Activated CD4-positive, alpha-beta T cell treated with anti-CD3 and anti-CD28 coated beads, Interleukin-2, amount 50 U/mL, for 4 hours (primary cell): ENCODE data around the gene KLKB1.
A peak's percentile ranks its signal among the peaks of the same experiment; 100 is the strongest.

Experiments used
- DNase-seq, 2 experiments: peaks; one replicate each; pipeline ENCODE4 v3.0.0-alpha.2; 2020

The KLKB1 gene

GRCh38 chr4:186227221-186227620, at the start of gene KLKB1:
KLKB1 (plus strand) TSS chr4:186227507; CDS start chr4:186228196, 689 bp downstream.
- DNase-seq, result no peak

GRCh38 chr4:186188107-186188506, 39.2 kb upstream of the KLKB1 start:
- DNase-seq, result no peak

GRCh38 chr4:186189656-186190055, 37.7 kb upstream of the KLKB1 start:
- DNase-seq, result no peak

GRCh38 chr4:186190581-186191199, 36.6 kb upstream of the KLKB1 start:
- peak; percentile 22 to 32 for DNase-seq

- DNase-seq, result peak; percentile 79 to 83
Observed at GRCh38 chr4:186191200-186192065, 35.9 kb upstream of the KLKB1 start, which contains the start of gene CYP4V2. CYP4V2 (plus strand) TSS chr4:186191567; CDS start chr4:186191824, 257 bp downstream.

- peak in 1 of 2 experiments; percentile 17 for DNase-seq
Observed at GRCh38 chr4:186192066-186192612, 35.2 kb upstream of the KLKB1 start.

- no peak for DNase-seq
Observed at GRCh38 chr4:186193851-186194250, 33.5 kb upstream of the KLKB1 start.

GRCh38 chr4:186196063-186196462, 31.2 kb upstream of the KLKB1 start:
- DNase-seq, result no peak

GRCh38 chr4:186200516-186200915, 26.8 kb upstream of the KLKB1 start:
- no peak for DNase-seq

- no peak for DNase-seq
Observed at GRCh38 chr4:186201010-186201409, 26.3 kb upstream of the KLKB1 start.

GRCh38 chr4:186201535-186202230, 25.6 kb upstream of the KLKB1 start:
- DNase-seq, result peak; percentile 47 to 51

- DNase-seq, result no peak
Observed at GRCh38 chr4:186202490-186203140, 24.7 kb upstream of the KLKB1 start.

- no peak for DNase-seq
Observed at GRCh38 chr4:186203406-186203805, 23.9 kb upstream of the KLKB1 start.

GRCh38 chr4:186204103-186204559, 23.2 kb upstream of the KLKB1 start:
- DNase-seq, result no peak

GRCh38 chr4:186204686-186205085, 22.6 kb upstream of the KLKB1 start:
- no peak for DNase-seq

- no peak for DNase-seq
Observed at GRCh38 chr4:186205156-186205555, 22.2 kb upstream of the KLKB1 start.

GRCh38 chr4:186216465-186217024, 10.8 kb upstream of the KLKB1 start:
- no peak for DNase-seq

GRCh38 chr4:186217733-186218293, 9.5 kb upstream of the KLKB1 start:
- no peak for DNase-seq

GRCh38 chr4:186221624-186222023, 5.7 kb upstream of the KLKB1 start:
- no peak for DNase-seq

- DNase-seq, result no peak
Observed at GRCh38 chr4:186225848-186226247, 1.5 kb upstream of the KLKB1 start.

- DNase-seq, result no peak
Observed at GRCh38 chr4:186226521-186227189, 652 bp upstream of the KLKB1 start.
